GM06990 (cell line): ENCODE data around the gene BCAS3.

Experiments used
- DNase-seq: peaks from one replicate; pipeline ENCODE4 v3.0.0-alpha.2; 2011; ENCODE audit not compliant: insufficient read length; ENCODE audit errors: extremely low read depth
- H3K27me3 ChIP-seq: replicated peaks from 2 replicates; pipeline ENCODE4 v1.6.0; 2011; ENCODE audit warnings: low read length; ENCODE audit not compliant: control insufficient read depth, insufficient read depth
- H3K36me3 ChIP-seq: 2 replicates; pipeline ENCODE4 v1.5.1; 2011; ENCODE audit warnings: low read length; ENCODE audit not compliant: control insufficient read depth, insufficient read depth
- H3K4me3 ChIP-seq: replicated peaks from 2 replicates; pipeline ENCODE4 v1.5.1; 2011; ENCODE audit warnings: low read depth, mild to moderate bottlenecking, control low read depth, low read length
- CTCF ChIP-seq: IDR thresholded peaks from 2 replicates; pipeline ENCODE4 v1.5.1; 2011; ENCODE audit warnings: low read length, control low read depth, mild to moderate bottlenecking, inconsistent platforms; ENCODE audit not compliant: insufficient read depth, poor library complexity, severe bottlenecking

BCAS3 gene

GRCh38 chr17:61205401-61205800 lies 527.8 kb downstream of the BCAS3 start:
- Histone ChIP-seq H3K27me3 (no peaks in the 10 kb centered on the region), H3K36me3 (no peaks in the 10 kb centered on the region), H3K4me3 (no peak overlapping the region)
- TF ChIP-seq CTCF = no peak
- DNase-seq = no peak

- no peak for DNase-seq
- Histone ChIP-seq H3K36me3 (no peaks in the 10 kb centered on the region), H3K4me3 (no peak overlapping the region), H3K27me3 (no peaks in the 10 kb centered on the region)
- no peak for TF ChIP-seq CTCF
Measured at GRCh38 chr17:61205931-61206330, 528.3 kb downstream of the BCAS3 start.

- no peak for TF ChIP-seq CTCF
- no peak for DNase-seq
- Histone ChIP-seq H3K36me3 (no peaks in the 10 kb centered on the region), H3K27me3 (no peaks in the 10 kb centered on the region), H3K4me3 (no peak overlapping the region)
Measured at GRCh38 chr17:61206922-61207321, 529.3 kb downstream of the BCAS3 start.

GRCh38 chr17:61208301-61209105 lies 530.9 kb downstream of the BCAS3 start:
- TF ChIP-seq CTCF = no peak
- DNase-seq = no peak
- Histone ChIP-seq H3K36me3 (no peaks in the 10 kb centered on the region), H3K4me3 (no peak overlapping the region), H3K27me3 (no peaks in the 10 kb centered on the region)

- Histone ChIP-seq H3K4me3 (no peak overlapping the region), H3K27me3 (no peaks in the 10 kb centered on the region), H3K36me3 (no peaks in the 10 kb centered on the region)
- no peak for DNase-seq
- no peak for TF ChIP-seq CTCF
Measured at GRCh38 chr17:61209106-61209439, 531.4 kb downstream of the BCAS3 start.

- Histone ChIP-seq H3K4me3 (no peak overlapping the region), H3K27me3 (no peaks in the 10 kb centered on the region), H3K36me3 (no peaks in the 10 kb centered on the region)
- DNase-seq = no peak
- TF ChIP-seq CTCF = no peak
Measured at GRCh38 chr17:61209525-61209924, 531.9 kb downstream of the BCAS3 start.
